Endothelial cell (in vitro differentiated cells): ENCODE data around the gene HDDC3. TPM values are rescaled to one million over a fixed set of nuclear protein-coding genes. Genes with fewer than 3 reads are reported as not detected.

Experiments
- DNase-seq: peaks from one replicate; pipeline ENCODE4 v3.0.0; 2021; ENCODE audit warnings: low spot score
- H3K27ac Mint-ChIP-seq: one replicate; pipeline ENCODE4 v1.8.0; 2021; ENCODE audit warnings: mixed read lengths, inconsistent platforms; ENCODE audit not compliant: unreplicated experiment
- H3K27me3 Mint-ChIP-seq: one replicate; pipeline ENCODE4 v1.8.0; 2021; ENCODE audit warnings: mild to moderate bottlenecking, moderate library complexity, mixed read lengths, inconsistent platforms; ENCODE audit not compliant: unreplicated experiment
- H3K36me3 Mint-ChIP-seq: one replicate; pipeline ENCODE4 v1.8.0; 2021; ENCODE audit warnings: mild to moderate bottlenecking, low read depth, mixed read lengths, inconsistent platforms; ENCODE audit not compliant: unreplicated experiment
- H3K4me1 Mint-ChIP-seq: one replicate; pipeline ENCODE4 v1.8.0; 2021; ENCODE audit warnings: mild to moderate bottlenecking, mixed read lengths, inconsistent platforms; ENCODE audit not compliant: unreplicated experiment
- H3K4me3 Mint-ChIP-seq: one replicate; pipeline ENCODE4 v1.8.0; 2021; ENCODE audit warnings: mild to moderate bottlenecking, mixed read lengths, inconsistent platforms; ENCODE audit not compliant: unreplicated experiment
- H3K9me3 Mint-ChIP-seq: one replicate; pipeline ENCODE4 v1.8.0; 2021; ENCODE audit warnings: mixed read lengths, inconsistent platforms; ENCODE audit not compliant: unreplicated experiment
- total RNA-seq: library from RNA; stranded (reverse); fragmentation: NEBNext Ultra II Directional; extraction: Animal tissue kit (Norgen Biotek cat#: 25700); gene quantifications from one replicate; pipeline ENCODE4 v1.2.1, GENCODE V29; 2021; ENCODE audit not compliant: unreplicated experiment
- TF ChIP-seq, protein P1 (sequence below): fragments of 200-600 bp; sonication (generic); IDR thresholded peaks from one replicate; pipeline ENCODE4 v1.5.0; 2021; ENCODE audit warnings: antibody characterized with exemption; ENCODE audit not compliant: unreplicated experiment

The HDDC3 gene
- total RNA-seq, 1 donor from 2014 or later = 14.5 TPM

DNA sequence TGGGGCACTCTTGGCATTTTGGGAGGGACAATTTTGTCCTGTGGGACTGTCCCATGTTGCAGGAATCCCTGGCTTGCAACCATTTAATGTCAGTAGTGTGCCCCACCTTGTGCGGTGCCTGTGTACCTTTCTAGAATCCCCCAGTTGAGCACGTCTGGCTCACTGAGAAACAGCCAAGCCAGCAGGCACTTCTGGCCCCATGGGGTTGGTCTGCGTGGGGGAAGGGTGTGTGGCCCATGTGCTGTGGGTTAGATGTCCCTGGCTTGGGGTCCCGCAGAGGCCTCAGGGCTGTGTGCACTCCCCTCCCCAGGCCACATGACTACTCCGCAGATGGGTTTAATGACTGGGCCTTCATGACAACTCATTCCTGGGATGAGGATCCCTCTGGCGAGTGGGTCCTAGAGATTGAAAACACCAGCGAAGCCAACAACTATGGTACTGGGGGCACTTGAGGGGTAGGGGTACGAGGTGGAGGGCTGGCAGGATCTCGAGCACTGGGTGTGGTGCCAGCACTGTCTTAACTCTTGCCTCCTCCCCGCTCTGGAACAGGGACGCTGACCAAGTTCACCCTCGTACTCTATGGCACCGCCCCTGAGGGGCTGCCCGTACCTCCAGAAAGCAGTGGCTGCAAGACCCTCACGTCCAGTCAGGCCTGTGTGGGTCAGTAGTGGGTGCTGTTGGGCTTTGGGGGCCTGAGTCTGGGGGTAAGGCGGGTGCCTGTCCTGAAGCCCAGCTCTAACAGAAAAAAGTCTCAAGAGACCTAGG lies 51.8 kb downstream of the HDDC3 start:
- Mint-ChIP-seq H3K27ac (no peak overlapping the region), H3K27me3 (peaks cover 3% of the 10 kb centered on the region), H3K4me1 (peaks cover 16% of the 10 kb centered on the region), H3K4me3 (no peak overlapping the region), H3K9me3 (no peaks in the 10 kb centered on the region), H3K36me3 (peaks cover 23% of the 10 kb centered on the region)
- no peak for DNase-seq
- TF ChIP-seq, protein P1, sequence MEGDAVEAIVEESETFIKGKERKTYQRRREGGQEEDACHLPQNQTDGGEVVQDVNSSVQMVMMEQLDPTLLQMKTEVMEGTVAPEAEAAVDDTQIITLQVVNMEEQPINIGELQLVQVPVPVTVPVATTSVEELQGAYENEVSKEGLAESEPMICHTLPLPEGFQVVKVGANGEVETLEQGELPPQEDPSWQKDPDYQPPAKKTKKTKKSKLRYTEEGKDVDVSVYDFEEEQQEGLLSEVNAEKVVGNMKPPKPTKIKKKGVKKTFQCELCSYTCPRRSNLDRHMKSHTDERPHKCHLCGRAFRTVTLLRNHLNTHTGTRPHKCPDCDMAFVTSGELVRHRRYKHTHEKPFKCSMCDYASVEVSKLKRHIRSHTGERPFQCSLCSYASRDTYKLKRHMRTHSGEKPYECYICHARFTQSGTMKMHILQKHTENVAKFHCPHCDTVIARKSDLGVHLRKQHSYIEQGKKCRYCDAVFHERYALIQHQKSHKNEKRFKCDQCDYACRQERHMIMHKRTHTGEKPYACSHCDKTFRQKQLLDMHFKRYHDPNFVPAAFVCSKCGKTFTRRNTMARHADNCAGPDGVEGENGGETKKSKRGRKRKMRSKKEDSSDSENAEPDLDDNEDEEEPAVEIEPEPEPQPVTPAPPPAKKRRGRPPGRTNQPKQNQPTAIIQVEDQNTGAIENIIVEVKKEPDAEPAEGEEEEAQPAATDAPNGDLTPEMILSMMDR = no peak

Other genes with a start within 250 kb of the HDDC3 start
- gene BLM, start 215.2 kb downstream of the HDDC3 start, total RNA-seq = 11.5 TPM
- gene FURIN, start 64.0 kb downstream of the HDDC3 start, total RNA-seq = 143 TPM
- 56.3 TPM for gene FES, start 48.0 kb downstream of the HDDC3 start, total RNA-seq
- 72.2 TPM for gene MAN2A2, start 29.2 kb downstream of the HDDC3 start, total RNA-seq
- gene UNC45A, start 2.7 kb upstream of the HDDC3 start, total RNA-seq = 102 TPM
- gene RCCD1, start 22.3 kb upstream of the HDDC3 start, total RNA-seq = 5.2 TPM
- 19.5 TPM for gene PRC1, start 62.0 kb upstream of the HDDC3 start, total RNA-seq
- 16.0 TPM for gene VPS33B, start 90.0 kb upstream of the HDDC3 start, total RNA-seq
- gene SV2B, start 167.7 kb upstream of the HDDC3 start, total RNA-seq = 0.26 TPM